Left lung (tissue), 10 donors: ENCODE results near the gene MAP7D1. TPM values are rescaled to one million over a fixed set of nuclear protein-coding genes. Genes with fewer than 3 reads are reported as not detected.
"Not testable (repeated sequence)": the region's sequence is repeated elsewhere in the genome, so short reads cannot be mapped to it uniquely, and the experiment has no call there.

Source experiments
- ATAC-seq: fragments of 200-7000 bp; cut with Tn5 transposase; one replicate; pipeline ENCODE4 v1.9.1; 2020; ENCODE audit warnings: moderate library complexity
- DNase-seq, 4 donors: peaks; one replicate each; pipeline ENCODE4 v3.0.0-alpha.2; 2013 to 2020
- H3K27ac ChIP-seq, 2 donors: fragments of 200-600 bp; sonication (generic) in 1 of 2; one replicate each; pipeline versions ENCODE4 v1.5.0 to v1.8.0; 2020 to 2021
- H3K27me3 ChIP-seq, 2 donors: fragments of 200-600 bp; sonication (generic) in 1 of 2; one replicate each; pipeline versions ENCODE4 v1.5.0 to v1.8.0; 2020 to 2021
- H3K36me3 ChIP-seq, 2 donors: fragments of 200-600 bp; sonication (generic) in 1 of 2; one replicate each; pipeline versions ENCODE4 v1.5.0 to v1.8.0; 2020 to 2021
- H3K4me1 ChIP-seq, 2 donors: fragments of 200-600 bp; one replicate each; pipeline ENCODE4 v1.8.0; 2021
- H3K4me3 ChIP-seq, 2 donors: fragments of 200-600 bp; sonication (generic) in 1 of 2; one replicate each; pipeline versions ENCODE4 v1.5.0 to v1.8.0; 2020 to 2021; ENCODE audit warnings: mild to moderate bottlenecking in 1 of 2
- H3K9me3 ChIP-seq, 2 donors: fragments of 200-600 bp; sonication (generic) in 1 of 2; one replicate each; pipeline versions ENCODE4 v1.5.0 to v1.8.0; 2020 to 2021
- intact Hi-C, 2 donors: fragments of 100-400 bp; cut with DNase I; formaldehyde crosslinking; loops; one replicate each; pipeline versions ENCODE4 v1.11.2 to v1.14.2; 2022
- polyA plus RNA-seq, 6 donors: library from polyadenylated mRNA; unstranded; fragments of 120-200 nt; gene quantifications; one replicate each; pipeline ENCODE4 v1.2.1, GENCODE V29; 2013; ENCODE audit not compliant: insufficient read length in 6 of 6
- total RNA-seq, 2 donors: library from RNA; stranded (reverse); fragmentation: NEBNext Ultra II Directional; extraction: Animal tissue kit (Norgen Biotek cat#: 25700); gene quantifications; one replicate each; pipeline ENCODE4 v1.2.1, GENCODE V29; 2021
- TF ChIP-seq, protein P1 (sequence below), 2 donors: fragments of 200-600 bp; sonication (generic) in 1 of 2; IDR thresholded peaks; one replicate each; pipeline versions ENCODE4 v1.5.0 to v1.8.0; 2021; ENCODE audit warnings: antibody characterized with exemption in 2 of 2
- donor health status: DM: no; HTN: yes; CAD: no.
- donor health status: DM: no; HTN: no; CAD: no.

The MAP7D1 gene
- total and polyA plus RNA-seq, 8 donors, result 54.6 to 147 (median 79.7) TPM

- Histone ChIP-seq H3K4me3 (no peak overlapping the region), H3K27me3 (no peaks in the 10 kb centered on the region), H3K36me3 (no peaks in the 10 kb centered on the region), H3K9me3 (no peaks in the 10 kb centered on the region), H3K4me1 (peaks cover 0 to 12% of the 10 kb centered on the region in 2 donors), H3K27ac (no peak overlapping the region)
- peak; percentile 56 for ATAC-seq
- intact Hi-C loops, result no loop called here
- TF ChIP-seq, protein P1, sequence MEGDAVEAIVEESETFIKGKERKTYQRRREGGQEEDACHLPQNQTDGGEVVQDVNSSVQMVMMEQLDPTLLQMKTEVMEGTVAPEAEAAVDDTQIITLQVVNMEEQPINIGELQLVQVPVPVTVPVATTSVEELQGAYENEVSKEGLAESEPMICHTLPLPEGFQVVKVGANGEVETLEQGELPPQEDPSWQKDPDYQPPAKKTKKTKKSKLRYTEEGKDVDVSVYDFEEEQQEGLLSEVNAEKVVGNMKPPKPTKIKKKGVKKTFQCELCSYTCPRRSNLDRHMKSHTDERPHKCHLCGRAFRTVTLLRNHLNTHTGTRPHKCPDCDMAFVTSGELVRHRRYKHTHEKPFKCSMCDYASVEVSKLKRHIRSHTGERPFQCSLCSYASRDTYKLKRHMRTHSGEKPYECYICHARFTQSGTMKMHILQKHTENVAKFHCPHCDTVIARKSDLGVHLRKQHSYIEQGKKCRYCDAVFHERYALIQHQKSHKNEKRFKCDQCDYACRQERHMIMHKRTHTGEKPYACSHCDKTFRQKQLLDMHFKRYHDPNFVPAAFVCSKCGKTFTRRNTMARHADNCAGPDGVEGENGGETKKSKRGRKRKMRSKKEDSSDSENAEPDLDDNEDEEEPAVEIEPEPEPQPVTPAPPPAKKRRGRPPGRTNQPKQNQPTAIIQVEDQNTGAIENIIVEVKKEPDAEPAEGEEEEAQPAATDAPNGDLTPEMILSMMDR (IDR thresholded peaks at IDR 0.05), result no peak
- DNase-seq, result no peak
Measured at GRCh38 chr1:36212782-36213181, 56.8 kb downstream of the MAP7D1 start.

DNA sequence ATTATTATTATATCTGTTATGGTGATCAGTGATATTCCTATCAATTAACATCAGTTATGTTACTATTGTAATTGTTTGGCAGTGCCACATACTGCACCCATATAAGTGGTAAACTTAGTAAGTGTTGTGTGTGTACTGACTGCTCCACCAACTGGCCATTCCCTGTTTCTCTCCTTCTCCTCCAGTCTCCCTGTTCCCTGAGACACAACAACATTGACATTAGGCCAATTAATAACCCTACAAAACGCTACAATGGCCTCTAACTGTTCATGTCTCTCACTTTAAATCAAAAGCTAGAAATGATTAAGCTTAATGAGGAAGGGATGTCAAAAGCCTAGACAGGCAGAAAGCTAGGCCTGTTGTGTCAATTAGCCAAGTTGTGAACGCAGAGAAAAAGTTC lies 61.7 kb downstream of the MAP7D1 start:
- peak; percentile 41 for ATAC-seq
- TF ChIP-seq, protein P1 (IDR thresholded peaks at IDR 0.05), result no peak
- DNase-seq, result no peak
- Histone ChIP-seq H3K27ac (no peak overlapping the region), H3K36me3 (no peaks in the 10 kb centered on the region), H3K4me1 (peaks cover 0 to 5% of the 10 kb centered on the region in 2 donors), H3K4me3 (no peak overlapping the region), H3K27me3 (no peaks in the 10 kb centered on the region), H3K9me3 (no peaks in the 10 kb centered on the region)
- intact Hi-C loops, result no loop called here

- H3K27me3 ChIP-seq, H3K36me3 ChIP-seq, intact Hi-C loops, DNase-seq, ATAC-seq, H3K9me3 ChIP-seq, H3K27ac ChIP-seq, H3K4me3 ChIP-seq: not testable (repeated sequence)
- H3K4me1 ChIP-seq, result peaks cover 17 to 31% of the 10 kb centered on the region in 2 donors
Measured at GRCh38 chr1:36221901-36222300, 65.9 kb downstream of the MAP7D1 start.

DNA sequence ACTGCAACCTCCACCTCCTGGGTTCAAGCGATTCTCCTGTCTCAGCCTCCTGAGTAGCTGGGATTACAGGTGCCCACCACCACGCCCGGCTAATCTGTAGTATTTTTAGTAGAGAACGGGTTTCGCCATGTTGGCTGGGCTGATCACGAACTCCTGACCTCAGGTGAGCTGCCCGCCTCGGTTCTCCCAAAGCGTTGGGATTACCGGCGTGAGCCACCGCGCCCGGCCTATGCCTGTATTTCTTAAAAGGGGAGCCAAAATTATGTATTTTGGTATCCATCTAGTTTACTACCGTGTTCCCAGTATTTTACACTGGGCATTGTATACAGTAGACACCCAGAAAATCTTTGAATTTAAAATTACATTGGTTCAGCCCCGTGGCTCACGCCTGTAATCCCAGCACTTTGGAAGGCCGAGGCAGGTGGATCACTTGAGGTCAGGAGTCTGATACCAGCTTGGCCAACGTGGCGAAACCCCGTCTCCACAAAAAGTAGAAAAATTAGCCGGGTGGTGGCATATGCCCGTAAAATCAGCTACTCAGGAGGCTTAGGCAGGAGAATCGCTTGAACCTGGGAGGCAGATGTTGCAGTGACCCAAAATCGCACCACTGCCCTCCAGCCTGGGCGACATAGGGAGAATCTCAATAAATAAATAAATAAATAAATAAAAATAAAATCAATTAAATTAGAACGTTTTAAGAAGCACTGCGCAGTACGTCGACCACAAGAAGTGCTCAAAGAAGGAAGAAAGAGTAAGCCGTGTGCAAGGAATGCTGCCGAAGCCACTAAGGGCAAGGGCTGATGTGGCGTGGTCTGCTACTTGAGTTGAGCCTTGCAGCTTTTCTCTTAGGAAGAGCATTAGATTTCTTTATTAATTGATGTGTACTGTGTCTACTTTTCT lies 66.8 kb downstream of the MAP7D1 start:
- H3K4me3 ChIP-seq, result peak overlapping the region in 1 of 2 donors; percentile 97
- H3K27ac ChIP-seq, result peak overlapping the region; percentile 97 to 98
- intact Hi-C loops, result no loop called here
- peaks cover 17 to 40% of the 10 kb centered on the region in 2 donors for H3K4me1 ChIP-seq
- H3K27me3 ChIP-seq, result no peaks in the 10 kb centered on the region
- H3K9me3 ChIP-seq, result no peaks in the 10 kb centered on the region
- TF ChIP-seq, protein P1 (IDR thresholded peaks at IDR 0.05), result no peak
- ATAC-seq (no peak), DNase-seq (no peak)
- H3K36me3 ChIP-seq, result peaks cover 0 to 11% of the 10 kb centered on the region in 2 donors

DNA sequence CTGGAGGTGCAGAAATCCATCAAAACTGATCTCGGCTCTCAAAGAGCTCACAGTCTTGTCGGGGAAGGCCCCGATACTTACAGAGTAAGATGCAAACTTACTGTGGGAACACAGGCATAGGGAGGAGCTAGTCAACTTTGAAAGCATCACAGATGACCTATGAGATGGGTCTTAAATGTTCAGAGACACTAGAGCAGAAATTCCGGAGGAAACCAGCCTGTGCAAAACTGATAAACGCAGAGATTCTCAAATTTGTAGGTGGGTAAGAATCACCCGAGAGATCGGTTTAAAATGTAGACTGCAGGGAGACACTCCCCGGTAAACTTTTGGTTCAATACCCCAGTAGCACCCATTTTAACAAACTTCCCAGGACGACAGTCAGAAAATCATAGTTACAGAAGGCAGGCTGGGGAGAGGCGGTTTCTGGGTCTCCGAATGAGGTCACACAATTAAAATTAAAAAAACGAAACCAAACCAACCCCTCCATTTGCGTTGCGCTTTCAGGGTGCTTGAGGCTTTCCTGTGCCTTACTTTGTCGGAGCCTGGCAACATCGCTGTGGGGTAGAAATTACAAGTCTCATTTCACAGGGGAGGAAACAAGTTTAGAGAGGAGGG lies 67.5 kb downstream of the MAP7D1 start:
- Histone ChIP-seq H3K4me3 (peak overlapping the region; percentile 49 to 97), H3K9me3 (no peaks in the 10 kb centered on the region), H3K36me3 (peaks cover 0 to 19% of the 10 kb centered on the region in 2 donors), H3K4me1 (peaks cover 17 to 47% of the 10 kb centered on the region in 2 donors), H3K27me3 (no peaks in the 10 kb centered on the region), H3K27ac (peak overlapping the region; percentile 97 to 98)
- TF ChIP-seq, protein P1 (IDR thresholded peaks at IDR 0.05), result no peak
- peak; percentile 40 for ATAC-seq
- peak in 1 of 4 donors; percentile 62 for DNase-seq
- intact Hi-C loops, result no loop called here
